PC-3 (cell line): ENCODE data around the gene SLC6A3. TPM values are rescaled to one million over a fixed set of nuclear protein-coding genes. Genes with fewer than 3 reads are reported as not detected.

ENCODE experiments used
- ATAC-seq: fragments of 200-7000 bp; cut with Tn5 transposase; 2 replicates; pipeline ENCODE4 v1.9.1; 2020; ENCODE audit warnings: mild to moderate bottlenecking, moderate library complexity
- BruUV-seq: library from RNA; stranded (reverse); fragments of 400-500 nt; replicated peaks from 2 replicates; lab custom pipeline; 2021; lab: Mats Ljungman, UMichigan
- CTCF ChIA-PET: fragments of 300-600 bp; sonication (Branson Sonifier 250); formaldehyde crosslinking; loops from one replicate; lab custom pipeline; 2022; ENCODE audit warnings: antibody characterized with exemption; lab: Charles Lee
- POLR2A ChIA-PET: fragments of 300-600 bp; sonication (Branson Sonifier 250); formaldehyde crosslinking; loops from one replicate; lab custom pipeline; 2022; ENCODE audit warnings: antibody characterized with exemption; ENCODE audit not compliant: unreplicated experiment; lab: Charles Lee
- DNase-seq: peaks from one replicate; pipeline ENCODE4 v3.0.0-alpha.2; 2015
- H2AFZ ChIP-seq: fragments of 300-600 bp; sonication (generic); 2 replicates; pipeline ENCODE4 v1.6.0; 2016; ENCODE audit warnings: antibody characterized with exemption, low read length
- H3F3A ChIP-seq: fragments of 300-600 bp; sonication (generic); one replicate; pipeline ENCODE4 v1.6.0; 2017; ENCODE audit warnings: antibody characterized with exemption, low read length, control low read depth, mild to moderate bottlenecking; ENCODE audit not compliant: unreplicated experiment
- H3K27ac ChIP-seq: fragments of 300-600 bp; sonication (generic); 2 replicates; pipeline ENCODE4 v1.5.1; 2016; ENCODE audit warnings: mild to moderate bottlenecking, low read length
- H3K27me3 ChIP-seq: fragments of 300-600 bp; sonication (generic); 2 replicates; pipeline ENCODE4 v1.6.1; 2016; ENCODE audit warnings: low read length, mixed read lengths
- H3K36me3 ChIP-seq: fragments of 300-600 bp; sonication (generic); 2 replicates; pipeline ENCODE4 v1.6.1; 2016; ENCODE audit warnings: low read depth, mixed run types, low read length, mixed read lengths
- H3K4me1 ChIP-seq: fragments of 300-600 bp; sonication (generic); 2 replicates; pipeline ENCODE4 v1.5.1; 2016; ENCODE audit warnings: low read length; ENCODE audit not compliant: insufficient read depth
- H3K4me2 ChIP-seq: fragments of 300-600 bp; sonication (generic); 2 replicates; pipeline ENCODE4 v1.6.0; 2016; ENCODE audit warnings: low read length
- H3K4me3 ChIP-seq: fragments of 300-600 bp; sonication (generic); 2 replicates; pipeline ENCODE4 v1.5.1; 2016; ENCODE audit warnings: mild to moderate bottlenecking, low read length, mixed read lengths
- H3K79me2 ChIP-seq: fragments of 300-600 bp; sonication (generic); 2 replicates; pipeline ENCODE4 v1.6.1; 2017; ENCODE audit warnings: low read length, mixed read lengths
- H3K9ac ChIP-seq: fragments of 300-600 bp; sonication (generic); 2 replicates; pipeline ENCODE4 v1.6.0; 2016; ENCODE audit warnings: mild to moderate bottlenecking, low read length
- H3K9me2 ChIP-seq: fragments of 300-600 bp; sonication (generic); replicated peaks from 2 replicates; pipeline ENCODE4 v1.6.1; 2016; ENCODE audit warnings: mixed run types, low read length, mixed read lengths
- H3K9me3 ChIP-seq: fragments of 300-600 bp; sonication (generic); 2 replicates; pipeline ENCODE4 v1.6.1; 2016; ENCODE audit warnings: low read length, mixed read lengths
- H4K20me1 ChIP-seq: fragments of 300-600 bp; sonication (generic); 2 replicates; pipeline ENCODE4 v1.6.1; 2016; ENCODE audit warnings: low read length, mixed read lengths
- CTCF ChIP-seq: fragments of 300-600 bp; sonication (generic); conservative IDR thresholded peaks from 2 replicates; pipeline ENCODE4 v1.5.1; 2017; ENCODE audit warnings: antibody characterized with exemption, low read depth, mild to moderate bottlenecking, low read length
- EZH2 ChIP-seq: fragments of 300-600 bp; sonication (generic); IDR thresholded peaks from one replicate; pipeline ENCODE4 v1.6.1; 2017; ENCODE audit warnings: antibody characterized with exemption, mild to moderate bottlenecking, low read length; ENCODE audit not compliant: unreplicated experiment
- EZH2phosphoT487 ChIP-seq: fragments of 300-600 bp; sonication (generic); IDR thresholded peaks from 2 replicates; pipeline ENCODE4 v1.6.1; 2018; ENCODE audit warnings: mild to moderate bottlenecking, antibody characterized with exemption, low read length, borderline replicate concordance
- intact Hi-C: fragments of 100-400 bp; cut with micrococcal nuclease; formaldehyde crosslinking; loops from 2 replicates; pipeline ENCODE4 v1.9.0; 2023
- total RNA-seq: library from RNA; depleted of rRNA; stranded (reverse); fragments of >200 nt; gene quantifications from 2 replicates; pipeline ENCODE4 v1.2.3, GENCODE V29; 2014

The SLC6A3 gene
- total RNA-seq, 1 experiment from 2014 or later, result not detected

DNA sequence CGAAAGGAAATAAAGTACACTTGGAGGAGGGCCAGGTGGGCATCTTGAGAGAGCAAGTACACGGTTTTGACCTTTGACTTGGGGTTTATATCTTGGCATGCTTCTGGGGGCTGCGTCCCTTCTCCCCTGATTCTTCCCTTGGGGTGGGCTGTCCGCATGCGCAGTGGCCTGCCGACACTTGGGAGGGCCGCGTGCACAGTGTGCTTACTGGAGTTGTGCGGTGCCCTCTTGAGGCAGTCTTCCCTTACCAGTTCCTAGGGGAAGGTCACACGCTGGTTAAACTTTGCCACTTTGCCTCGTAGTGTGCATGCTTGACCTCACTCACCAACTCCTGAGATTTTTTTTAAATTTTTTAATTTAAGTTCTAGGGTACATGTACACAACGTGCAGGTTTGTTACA lies 96.0 kb downstream of the SLC6A3 start:
- Histone ChIP-seq H3K27ac (no peak overlapping the region), H3K9ac (no peak overlapping the region), H3K27me3 (peaks cover 1% of the 10 kb centered on the region; the same call in 1 of the 2 replicates), H2AFZ (no peak overlapping the region), H3K4me2 (no peak overlapping the region), H3K79me2 (peaks cover 16% of the 10 kb centered on the region), H3F3A (no peaks in the 10 kb centered on the region), H3K4me3 (no peak overlapping the region), H3K9me3 (no peaks in the 10 kb centered on the region), H3K4me1 (no peaks in the 10 kb centered on the region), H4K20me1 (no peaks in the 10 kb centered on the region), H3K36me3 (no peaks in the 10 kb centered on the region), H3K9me2 (no peaks in the 10 kb centered on the region)
- BruUV-seq, result no TSS peak
- intact Hi-C loops, result loop anchor here (5.0 kb wide), 1 partner anchor 122 kb away; the partner anchor contains the start of gene SLC6A18
- peak; percentile 30; the same call in 1 of the 2 replicates for TF ChIP-seq CTCF
- no peak for TF ChIP-seq EZH2
- POLR2A ChIA-PET, result no interaction called here
- ATAC-seq (no peak), DNase-seq (no peak)
- CTCF ChIA-PET, result no interaction called here

DNA sequence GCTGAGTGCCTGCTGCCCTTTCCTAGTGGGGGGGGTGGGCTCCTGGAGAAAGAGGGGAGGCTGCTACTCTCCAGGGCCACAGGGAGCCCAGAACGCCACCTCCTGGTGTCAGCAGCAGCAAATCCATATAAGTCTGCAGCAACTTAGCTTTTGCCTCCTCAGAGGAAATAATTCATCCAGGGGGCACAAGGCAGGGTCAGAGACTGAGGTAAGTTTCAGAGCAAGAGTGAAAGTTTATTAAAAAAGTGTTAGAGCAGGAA lies 96.3 kb downstream of the SLC6A3 start:
- no peak overlapping the region for H3K27ac ChIP-seq
- no peak overlapping the region for H3K4me2 ChIP-seq
- H3K9me3 ChIP-seq, result no peaks in the 10 kb centered on the region
- peaks cover 19% of the 10 kb centered on the region for H3K79me2 ChIP-seq
- no peak for DNase-seq
- no peak for TF ChIP-seq EZH2
- no peak for TF ChIP-seq EZH2phosphoT487
- TF ChIP-seq CTCF, result no peak
- H3K36me3 ChIP-seq, result no peaks in the 10 kb centered on the region
- no peak overlapping the region for H3K9ac ChIP-seq
- H4K20me1 ChIP-seq, result peaks cover 2% of the 10 kb centered on the region; the same call in 1 of the 2 replicates
- CTCF ChIA-PET, result no interaction called here
- H3K27me3 ChIP-seq, result no peaks in the 10 kb centered on the region
- no peak overlapping the region for H3K4me3 ChIP-seq
- H3K9me2 ChIP-seq, result no peaks in the 10 kb centered on the region
- POLR2A ChIA-PET, result no interaction called here
- H2AFZ ChIP-seq, result no peak overlapping the region
- H3K4me1 ChIP-seq, result 0 out of 2 replicates have a peak, but pooled peaks cover under 1% of the 10 kb centered on the region
- H3F3A ChIP-seq, result no peaks in the 10 kb centered on the region
- BruUV-seq, result no TSS peak
- intact Hi-C loops, result loop anchor here (5.0 kb wide), 1 partner anchor 122 kb away; the partner anchor contains the start of gene SLC6A18
- ATAC-seq, result no peak

DNA sequence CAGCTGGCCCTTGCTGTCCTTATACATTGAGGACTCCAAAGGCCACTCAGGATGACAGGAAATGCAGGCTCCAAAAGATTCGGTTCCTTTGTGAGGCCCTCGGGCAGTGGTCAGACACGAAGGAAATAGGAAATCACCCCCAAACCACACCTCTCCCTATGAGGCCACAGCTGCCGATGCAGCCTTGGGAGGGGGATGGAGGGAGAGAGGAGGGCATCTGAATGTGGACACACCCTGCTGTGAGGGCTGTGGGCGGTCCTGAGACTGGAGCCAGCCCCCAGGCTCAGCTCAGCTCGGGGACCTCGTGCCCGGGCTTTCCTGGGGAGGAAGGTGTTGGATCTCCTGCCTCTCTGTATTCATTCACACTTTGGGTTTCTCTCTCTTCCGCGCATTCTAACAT lies 97.7 kb downstream of the SLC6A3 start:
- Histone ChIP-seq H3K4me3 (no peak overlapping the region), H3K79me2 (peaks cover 32% of the 10 kb centered on the region), H4K20me1 (peaks cover 10% of the 10 kb centered on the region; the same call in 1 of the 2 replicates), H3K4me2 (no peak overlapping the region), H3K36me3 (peaks cover 9% of the 10 kb centered on the region), H3K27ac (no peak overlapping the region), H3K27me3 (no peaks in the 10 kb centered on the region), H3K9me2 (no peaks in the 10 kb centered on the region), H3K9ac (no peak overlapping the region), H3K4me1 (peaks cover 11% of the 10 kb centered on the region), H2AFZ (no peak overlapping the region), H3F3A (no peaks in the 10 kb centered on the region), H3K9me3 (no peaks in the 10 kb centered on the region)
- no TSS peak for BruUV-seq
- no peak for TF ChIP-seq EZH2
- no peak for TF ChIP-seq EZH2phosphoT487
- TF ChIP-seq CTCF, result no peak
- POLR2A ChIA-PET, result no interaction called here
- intact Hi-C loops, result loop anchor here (5.0 kb wide), 1 partner anchor 120 kb away; the partner anchor contains the start of gene SLC6A18
- ATAC-seq (no peak), DNase-seq (no peak)
- CTCF ChIA-PET, result no interaction called here
